GM18499 (cell line): ENCODE results near the gene LSM7.

Experiments
- ATAC-seq: cut with Tn5 transposase; IDR thresholded peaks from one replicate; pipeline ENCODE4 v1.9.1; 2021; ENCODE audit warnings: moderate number of reproducible peaks; ENCODE audit not compliant: insufficient read depth, unreplicated experiment

Gene LSM7

GRCh38 chr19:2325281-2326046, 2.9 kb downstream of the LSM7 start:
- no peak for ATAC-seq

DNA sequence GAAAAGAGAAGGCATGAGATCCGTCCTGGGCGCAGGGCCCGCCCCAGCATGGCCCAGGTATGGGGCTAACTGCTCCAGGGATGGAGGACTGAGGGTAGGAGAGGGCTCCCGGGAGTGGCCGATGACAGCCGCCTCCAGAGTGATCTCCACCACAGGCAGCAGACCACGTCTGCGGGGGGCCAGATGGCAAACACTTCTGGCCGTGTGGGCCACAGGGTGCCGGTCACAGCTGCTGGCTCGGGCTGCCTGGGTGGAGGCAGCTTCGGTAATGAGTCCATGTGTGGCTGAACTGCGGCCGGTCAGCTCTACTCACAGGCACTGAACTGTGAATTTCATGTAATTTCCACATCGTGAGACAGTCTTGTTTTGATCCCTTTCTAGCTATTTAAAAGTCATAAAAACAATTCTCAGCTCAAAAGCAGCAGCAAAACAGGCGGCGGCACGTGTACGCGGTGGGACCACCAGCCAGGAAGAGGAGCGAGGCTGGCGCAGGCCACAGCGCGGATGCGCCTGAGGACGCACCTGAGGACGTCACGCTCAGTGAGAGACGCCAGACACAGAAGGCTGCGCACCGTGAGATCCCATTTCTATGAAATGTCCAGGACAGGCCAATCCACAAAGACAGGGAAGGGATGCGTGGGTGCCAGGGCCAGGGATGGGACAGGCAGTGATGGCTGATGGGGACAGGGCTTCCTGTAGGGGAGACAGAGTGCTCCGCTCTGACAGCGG, 4.0 kb downstream of the LSM7 start:
- ATAC-seq = no peak

- no peak for ATAC-seq
These were observed 4.7 kb downstream of the LSM7 start for GRCh38 chr19:2323707-2324106.

- ATAC-seq = no peak
These were observed 6.7 kb downstream of the LSM7 start for GRCh38 chr19:2321565-2322283.

DNA sequence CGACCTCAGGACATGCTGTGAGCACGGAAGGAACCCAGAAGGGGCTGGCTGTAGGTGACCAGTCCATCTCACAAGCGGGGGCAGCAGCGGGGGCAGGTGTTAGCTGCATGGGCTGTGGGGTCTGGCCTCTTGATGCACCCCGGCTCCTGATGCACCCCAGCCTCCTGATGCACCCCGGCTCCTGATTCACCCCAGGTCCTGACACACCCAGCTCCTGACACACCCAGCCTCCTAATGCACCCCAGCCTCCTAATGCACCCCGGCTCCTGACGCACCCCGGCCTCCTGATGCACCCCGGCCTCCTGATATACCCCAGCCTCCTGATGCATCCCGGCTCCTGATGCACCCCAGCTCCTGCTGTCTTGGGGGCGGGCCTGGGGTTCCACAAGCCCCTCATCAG, 7.4 kb downstream of the LSM7 start:
- no peak for ATAC-seq

DNA sequence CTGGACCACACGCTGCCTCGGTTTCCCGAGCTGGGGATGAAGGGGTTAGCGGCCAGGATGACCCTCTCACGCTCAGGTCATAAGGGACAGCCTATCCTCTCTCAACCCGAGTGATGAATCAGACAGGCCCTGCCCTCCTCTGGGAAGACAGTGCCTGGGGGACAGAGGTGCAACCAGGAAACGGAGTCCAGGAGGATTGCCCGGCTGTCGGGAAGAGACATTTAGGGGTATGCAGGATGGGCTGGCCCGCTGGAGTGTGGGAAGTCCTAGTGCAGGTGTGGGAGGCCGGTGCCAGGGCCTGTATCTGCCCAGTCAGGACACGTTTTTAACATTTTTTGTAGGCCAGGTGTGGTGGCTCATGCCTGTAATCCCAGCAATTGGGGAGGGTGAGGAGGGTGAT, 8.3 kb downstream of the LSM7 start:
- ATAC-seq = no peak

- ATAC-seq = no peak
These were observed 8.8 kb downstream of the LSM7 start for GRCh38 chr19:2319551-2319950.

DNA sequence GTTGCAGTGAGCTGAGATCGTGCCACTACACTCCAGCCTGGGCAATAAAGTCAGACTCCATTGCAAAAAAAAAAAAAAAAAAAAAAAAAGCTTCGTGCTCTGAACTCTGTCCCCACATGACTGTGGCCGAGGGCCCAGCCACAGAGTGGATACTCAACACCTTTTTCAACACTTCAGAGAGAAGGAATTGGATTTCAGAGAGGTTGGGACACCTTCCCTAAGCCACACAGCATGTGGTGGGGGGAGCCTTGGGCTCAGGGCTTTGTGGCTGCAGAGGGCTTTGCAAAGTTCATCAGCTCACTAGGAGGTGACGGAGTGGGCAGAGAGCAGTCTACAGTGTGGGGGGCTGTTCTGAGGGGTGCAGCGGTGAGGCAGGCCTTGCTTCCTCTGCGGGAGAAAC, 9.5 kb downstream of the LSM7 start:
- no peak for ATAC-seq

DNA sequence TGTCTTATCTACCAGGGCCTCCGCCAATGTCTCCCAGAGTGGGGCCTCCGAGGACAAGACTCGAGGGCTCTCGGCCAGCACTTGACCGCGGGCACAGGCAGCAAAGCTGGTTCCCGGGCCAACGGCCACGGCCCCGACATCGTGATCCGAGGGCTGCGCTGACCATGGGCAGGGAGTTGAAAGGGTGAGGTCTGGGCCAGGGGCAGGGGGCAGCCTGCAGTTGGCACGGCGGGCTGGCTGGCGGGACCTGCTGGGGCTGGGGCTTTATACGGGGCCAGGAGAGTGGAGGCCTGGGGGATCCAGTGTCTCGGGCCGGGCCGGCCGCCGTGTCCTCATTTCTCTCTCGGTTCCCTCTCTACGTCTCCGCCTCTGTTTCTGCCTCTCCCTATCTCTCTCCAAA, 10.6 kb downstream of the LSM7 start:
- ATAC-seq = no peak

DNA sequence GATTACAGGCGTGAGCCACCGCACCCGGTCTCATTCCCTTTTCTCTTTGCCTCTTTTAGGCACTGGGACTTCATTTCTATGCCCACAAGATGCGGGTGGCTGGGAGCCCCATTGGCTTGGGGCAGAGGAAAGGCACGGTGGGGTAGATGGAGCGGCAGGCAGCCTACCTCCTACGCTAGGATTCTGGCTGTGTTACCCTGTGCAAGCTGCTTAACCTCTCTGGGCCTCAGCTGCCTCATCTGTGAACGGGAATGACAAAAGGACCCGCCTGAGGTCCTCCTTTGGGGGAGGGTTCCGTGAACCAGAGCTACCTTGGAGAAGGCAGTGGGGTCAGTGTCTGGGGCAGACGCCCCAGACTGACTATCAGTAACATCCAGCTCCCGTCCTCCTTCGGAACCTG, 11.1 kb downstream of the LSM7 start:
- ATAC-seq = no peak

- ATAC-seq = no peak
These were observed 12.5 kb downstream of the LSM7 start for GRCh38 chr19:2315818-2316353.

- no peak for ATAC-seq
These were observed 13.1 kb downstream of the LSM7 start for GRCh38 chr19:2315121-2315817.

DNA sequence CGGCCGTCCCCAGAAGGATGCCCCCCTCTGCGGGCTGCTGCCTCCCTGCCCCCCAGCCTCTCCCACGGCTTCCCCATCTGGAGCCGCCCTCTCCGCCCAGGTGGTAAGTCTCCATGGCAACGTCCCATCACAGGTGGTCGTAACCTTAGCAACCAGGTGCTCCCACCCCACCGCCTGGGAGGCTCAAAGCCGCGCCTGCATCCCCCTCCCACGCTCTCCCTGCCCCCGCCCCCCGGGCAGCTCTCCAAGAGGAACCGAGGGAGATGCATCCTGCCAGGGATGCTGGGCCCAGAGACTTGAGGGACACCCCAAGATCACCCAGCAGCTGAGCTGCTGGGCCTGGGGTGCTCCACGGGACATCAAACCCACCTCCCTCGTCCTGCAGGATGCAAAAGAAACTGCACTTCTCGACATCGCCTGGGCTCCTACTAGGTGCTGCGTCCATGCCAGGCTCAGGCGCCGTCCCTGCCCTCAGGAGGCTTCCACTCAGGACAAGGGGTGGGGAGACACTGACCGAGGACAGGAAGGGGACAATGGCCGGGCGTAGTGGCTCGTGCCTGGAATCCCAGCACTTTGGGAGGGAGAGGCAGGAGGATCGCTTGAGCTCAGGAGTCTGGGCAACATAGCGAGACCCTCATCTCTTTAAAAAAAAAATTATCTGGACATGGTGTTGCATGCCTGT, 15.4 kb downstream of the LSM7 start:
- ATAC-seq = no peak

GRCh38 chr19:2311093-2311492, 17.3 kb downstream of the LSM7 start:
- no peak for ATAC-seq

DNA sequence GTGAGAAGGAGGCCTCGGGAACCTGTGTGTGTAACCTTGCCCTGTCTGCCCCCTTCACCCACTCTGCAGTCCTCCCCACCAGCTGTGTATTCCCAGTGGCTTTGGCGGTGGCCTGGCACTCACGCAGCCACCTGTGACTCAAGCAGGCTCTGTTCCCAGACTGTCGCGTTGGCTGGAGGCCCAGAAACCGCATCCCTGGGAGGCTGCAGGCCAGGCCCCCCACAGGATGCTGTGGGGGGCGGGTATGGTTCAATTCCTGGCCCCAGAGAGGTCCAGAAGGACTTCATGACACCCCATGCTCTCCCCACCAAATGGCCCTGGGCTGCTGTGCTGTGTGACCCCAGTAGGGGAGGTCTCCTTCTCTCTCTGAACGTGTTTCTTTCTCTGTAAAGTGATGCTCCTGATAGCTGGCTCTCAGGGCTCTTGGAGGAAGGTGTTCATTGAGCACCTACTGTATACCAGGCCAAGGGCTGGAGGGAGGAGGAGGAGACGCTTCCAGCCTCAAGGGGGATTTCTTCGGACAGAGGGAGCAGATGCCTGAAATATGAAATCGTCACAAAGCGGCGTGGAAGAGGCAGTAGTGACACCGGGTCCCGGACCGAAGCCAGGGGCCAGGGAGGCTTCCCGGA, 18.5 kb downstream of the LSM7 start:
- no peak for ATAC-seq

- ATAC-seq = no peak
These were observed 20.3 kb downstream of the LSM7 start, which contains the start of gene LINGO3 for GRCh38 chr19:2308114-2308556. Gene LINGO3 (minus strand): TSS chr19:2308154. CDS start chr19:2291776, 16,378 bp downstream.

GRCh38 chr19:2307518-2308012, 20.8 kb downstream of the LSM7 start:
- no peak for ATAC-seq

DNA sequence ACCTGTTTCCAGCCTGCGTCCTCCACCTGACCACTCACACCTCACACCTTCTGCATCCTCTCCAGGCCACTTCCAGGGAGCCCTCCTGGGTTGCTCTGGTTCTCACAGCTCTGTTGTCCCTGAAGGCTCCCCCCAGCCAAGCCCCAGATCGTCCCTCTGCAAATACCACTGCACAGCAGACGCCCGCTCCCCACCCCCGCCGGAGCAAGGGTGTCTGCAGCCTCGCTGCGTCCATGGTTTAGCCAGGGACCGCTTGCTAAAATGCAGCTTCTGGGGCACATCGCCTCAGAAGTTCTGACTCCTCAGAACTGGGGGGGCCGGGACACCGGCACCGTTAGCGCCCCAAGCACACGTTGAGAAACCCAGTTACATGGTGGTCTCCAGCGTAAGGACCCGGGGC, 21.4 kb downstream of the LSM7 start:
- no peak for ATAC-seq

GRCh38 chr19:2306281-2306806, 22.0 kb downstream of the LSM7 start:
- no peak for ATAC-seq
